Endodermal cell (in vitro differentiated cells): ENCODE results near the gene VKORC1L1. TPM values are rescaled to one million over a fixed set of nuclear protein-coding genes. Genes with fewer than 3 reads are reported as not detected.
"Not testable (repeated sequence)": the region's sequence is repeated elsewhere in the genome, so short reads cannot be mapped to it uniquely, and the experiment has no call there.

Experiments used
- DNase-seq: peaks from one replicate; pipeline ENCODE4 v3.0.0-alpha.2; 2017
- H3K27ac ChIP-seq: 2 replicates; pipeline ENCODE4 v1.5.1; 2013; ENCODE audit warnings: mild to moderate bottlenecking, low read depth, low read length, moderate library complexity
- H3K27me3 ChIP-seq: 2 replicates; pipeline ENCODE4 v1.6.1; 2013; ENCODE audit warnings: mild to moderate bottlenecking, low read length, moderate library complexity; ENCODE audit not compliant: insufficient read depth, control insufficient read depth, poor library complexity, severe bottlenecking
- H3K36me3 ChIP-seq: 2 replicates; pipeline ENCODE4 v1.7.0; 2013; ENCODE audit warnings: mild to moderate bottlenecking, low read length, moderate library complexity; ENCODE audit not compliant: control insufficient read depth, insufficient read depth
- H3K4me1 ChIP-seq: one replicate; pipeline ENCODE4 v1.7.0; 2013; ENCODE audit warnings: low read length; ENCODE audit not compliant: control insufficient read depth, insufficient read depth
- H3K4me3 ChIP-seq: 2 replicates; pipeline ENCODE4 v1.5.1; 2013; ENCODE audit warnings: mild to moderate bottlenecking, low read length, moderate library complexity
- H3K9ac ChIP-seq: 2 replicates; pipeline ENCODE4 v1.6.1; 2013; ENCODE audit warnings: mild to moderate bottlenecking, low read length, moderate library complexity; ENCODE audit not compliant: poor library complexity, severe bottlenecking; ENCODE audit errors: extremely low read depth
- H3K9me3 ChIP-seq: 2 replicates; pipeline ENCODE4 v1.6.1; 2013; ENCODE audit warnings: mild to moderate bottlenecking, low read length, moderate library complexity; ENCODE audit not compliant: control insufficient read depth
- H3K27ac Mint-ChIP-seq: 2 replicates; pipeline ENCODE4 v1.8.0; 2020; ENCODE audit warnings: mixed read lengths
- H3K27me3 Mint-ChIP-seq: 2 replicates; pipeline ENCODE4 v1.8.0; 2021; ENCODE audit warnings: mild to moderate bottlenecking, mixed read lengths; ENCODE audit not compliant: insufficient read depth
- H3K36me3 Mint-ChIP-seq: 2 replicates; pipeline ENCODE4 v1.8.0; 2020; ENCODE audit warnings: low read depth, mixed read lengths
- H3K4me1 Mint-ChIP-seq: 2 replicates; pipeline ENCODE4 v1.8.0; 2020; ENCODE audit warnings: mixed read lengths
- H3K4me3 Mint-ChIP-seq: 2 replicates; pipeline ENCODE4 v1.8.0; 2020; ENCODE audit warnings: mild to moderate bottlenecking, moderate library complexity, mixed read lengths
- H3K9me3 Mint-ChIP-seq: 2 replicates; pipeline ENCODE4 v1.8.0; 2020; ENCODE audit warnings: mild to moderate bottlenecking, mixed read lengths
- WGBS, 2 experiments: methylation state at CpG; one replicate each; pipeline versions ENCODE4 v1.1.5 to v1.1.7; 2013; ENCODE audit warnings: missing lambda C conversion rate in 2 of 2, mixed read lengths in 1 of 2; ENCODE audit not compliant: insufficient coverage in 1 of 2, insufficient read length in 1 of 2; 5-methylcytosine and 5-hydroxymethylcytosine counted together
- total RNA-seq, 2 donors: library from RNA; stranded (reverse); fragmentation: NEBNext Ultra II Directional in 1 of 2; extraction: Animal tissue kit (Norgen Biotek cat#: 25700) in 1 of 2; gene quantifications; 2 replicates in 1 of 2; 3 replicates in 1 of 2; pipeline ENCODE4 v1.2.1, GENCODE V29; 2021
- TF ChIP-seq, protein P1 (sequence below): fragments of 200-600 bp; sonication (generic); conservative IDR thresholded peaks from 2 replicates; pipeline ENCODE4 v1.5.0; 2021; ENCODE audit warnings: antibody characterized with exemption, mild to moderate bottlenecking

Gene VKORC1L1
- total RNA-seq, 2 donors from 2014 or later = 20.7 to 24.7 TPM

DNA sequence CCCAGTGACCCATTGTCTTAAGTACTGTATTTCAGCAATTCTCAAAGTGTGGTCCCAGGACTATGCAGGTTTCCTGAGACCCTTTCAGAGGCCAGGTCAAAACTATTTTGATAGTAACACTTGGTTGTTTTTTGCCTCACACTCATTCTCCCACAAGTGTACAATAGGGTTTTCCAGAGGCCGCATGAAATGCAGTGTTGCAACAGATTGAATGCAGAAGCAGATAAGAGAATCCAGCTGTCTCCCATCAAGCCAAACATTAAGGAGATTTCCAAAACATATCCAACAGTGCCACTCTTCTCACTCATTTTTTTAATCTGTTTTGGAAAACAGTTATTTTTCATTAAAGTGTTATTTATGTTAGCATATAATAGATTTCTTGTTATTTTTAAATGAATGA lies 20.0 kb downstream of the VKORC1L1 start:
- DNase-seq = no peak
- Mint-ChIP-seq H3K36me3 (peaks cover 15% of the 10 kb centered on the region), H3K27ac (no peak overlapping the region), H3K4me1 (no peaks in the 10 kb centered on the region), H3K9me3 (no peaks in the 10 kb centered on the region), H3K4me3 (no peak overlapping the region), H3K27me3 (no peaks in the 10 kb centered on the region)
- H3K27ac ChIP-seq = no peak overlapping the region
- H3K27me3 ChIP-seq = no peaks in the 10 kb centered on the region
- no peak overlapping the region for H3K9ac ChIP-seq
- WGBS, 2 experiments = 96% methylated on average over 1 of the region's 1 CpG; no CpG with 5 or more reads in 1 of the 2 experiments
- no peak overlapping the region for H3K4me3 ChIP-seq
- peaks cover 12% of the 10 kb centered on the region for H3K36me3 ChIP-seq
- TF ChIP-seq, protein P1, sequence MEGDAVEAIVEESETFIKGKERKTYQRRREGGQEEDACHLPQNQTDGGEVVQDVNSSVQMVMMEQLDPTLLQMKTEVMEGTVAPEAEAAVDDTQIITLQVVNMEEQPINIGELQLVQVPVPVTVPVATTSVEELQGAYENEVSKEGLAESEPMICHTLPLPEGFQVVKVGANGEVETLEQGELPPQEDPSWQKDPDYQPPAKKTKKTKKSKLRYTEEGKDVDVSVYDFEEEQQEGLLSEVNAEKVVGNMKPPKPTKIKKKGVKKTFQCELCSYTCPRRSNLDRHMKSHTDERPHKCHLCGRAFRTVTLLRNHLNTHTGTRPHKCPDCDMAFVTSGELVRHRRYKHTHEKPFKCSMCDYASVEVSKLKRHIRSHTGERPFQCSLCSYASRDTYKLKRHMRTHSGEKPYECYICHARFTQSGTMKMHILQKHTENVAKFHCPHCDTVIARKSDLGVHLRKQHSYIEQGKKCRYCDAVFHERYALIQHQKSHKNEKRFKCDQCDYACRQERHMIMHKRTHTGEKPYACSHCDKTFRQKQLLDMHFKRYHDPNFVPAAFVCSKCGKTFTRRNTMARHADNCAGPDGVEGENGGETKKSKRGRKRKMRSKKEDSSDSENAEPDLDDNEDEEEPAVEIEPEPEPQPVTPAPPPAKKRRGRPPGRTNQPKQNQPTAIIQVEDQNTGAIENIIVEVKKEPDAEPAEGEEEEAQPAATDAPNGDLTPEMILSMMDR = no peak
- no peaks in the 10 kb centered on the region for H3K4me1 ChIP-seq
- H3K9me3 ChIP-seq = no peaks in the 10 kb centered on the region

DNA sequence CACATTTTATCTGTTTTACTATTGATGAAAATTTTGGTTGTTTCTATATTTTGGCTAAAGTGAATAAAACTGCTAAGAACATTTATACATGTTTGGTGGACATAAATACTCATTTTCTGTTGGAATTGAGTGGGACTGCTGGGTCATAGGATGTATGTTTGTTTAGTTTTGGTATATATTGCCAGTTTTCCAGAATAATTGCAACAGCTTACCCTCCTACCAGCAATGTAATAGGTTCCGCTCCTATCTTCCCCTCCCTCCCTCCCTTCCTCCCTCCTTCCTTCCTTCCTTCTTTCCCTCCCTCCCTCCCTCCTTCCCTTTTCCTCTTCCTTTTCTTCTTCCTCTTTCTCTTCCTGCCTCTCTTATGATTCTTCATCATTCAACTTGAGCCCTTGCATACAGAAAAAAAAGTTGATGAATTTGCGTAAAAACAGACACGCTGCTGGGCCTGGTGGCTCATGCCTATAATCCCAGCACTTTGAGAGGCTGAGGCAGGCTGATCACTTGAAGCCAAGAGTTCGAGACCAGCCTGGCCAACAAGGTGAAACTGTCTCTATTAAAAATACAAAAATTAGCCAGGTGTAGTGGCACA lies 23.5 kb downstream of the VKORC1L1 start:
- Histone ChIP-seq H3K9me3 (no peaks in the 10 kb centered on the region), H3K4me3 (no peak overlapping the region), H3K4me1 (no peaks in the 10 kb centered on the region), H3K27ac (no peak overlapping the region), H3K9ac (no peak overlapping the region), H3K27me3 (no peaks in the 10 kb centered on the region), H3K36me3 (peaks cover 8% of the 10 kb centered on the region)
- Mint-ChIP-seq H3K9me3 (peaks cover 4% of the 10 kb centered on the region), H3K27me3 (no peaks in the 10 kb centered on the region), H3K27ac (no peak overlapping the region), H3K36me3 (peaks cover 18% of the 10 kb centered on the region), H3K4me1 (no peaks in the 10 kb centered on the region), H3K4me3 (no peak overlapping the region)
- 94 to 96% methylated on average over 4 of the region's 4 CpGs for WGBS, 2 experiments
- no peak for DNase-seq
- TF ChIP-seq, protein P1 = no peak

DNA sequence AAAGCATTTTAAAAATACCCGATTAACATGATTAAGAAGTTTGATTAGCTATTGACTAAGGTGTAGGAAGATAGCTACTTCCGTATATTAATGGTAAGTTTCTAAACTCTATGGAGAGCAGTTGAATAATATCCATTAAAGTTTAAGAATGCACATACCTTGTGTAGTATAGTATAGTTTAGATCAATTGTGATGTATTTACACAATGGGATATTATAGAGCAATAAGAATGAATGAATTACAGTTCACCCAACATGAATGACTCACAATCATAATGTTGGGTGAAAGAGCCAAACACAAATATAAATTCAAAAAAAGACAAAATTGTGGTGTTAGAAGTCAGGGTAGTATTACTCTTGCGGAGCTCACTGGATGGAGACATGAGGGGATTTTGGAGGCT lies 24.4 kb downstream of the VKORC1L1 start:
- Mint-ChIP-seq H3K9me3 (peaks cover 12% of the 10 kb centered on the region), H3K36me3 (peaks cover 24% of the 10 kb centered on the region)
- not testable (repeated sequence) for H3K4me3 Mint-ChIP-seq

DNA sequence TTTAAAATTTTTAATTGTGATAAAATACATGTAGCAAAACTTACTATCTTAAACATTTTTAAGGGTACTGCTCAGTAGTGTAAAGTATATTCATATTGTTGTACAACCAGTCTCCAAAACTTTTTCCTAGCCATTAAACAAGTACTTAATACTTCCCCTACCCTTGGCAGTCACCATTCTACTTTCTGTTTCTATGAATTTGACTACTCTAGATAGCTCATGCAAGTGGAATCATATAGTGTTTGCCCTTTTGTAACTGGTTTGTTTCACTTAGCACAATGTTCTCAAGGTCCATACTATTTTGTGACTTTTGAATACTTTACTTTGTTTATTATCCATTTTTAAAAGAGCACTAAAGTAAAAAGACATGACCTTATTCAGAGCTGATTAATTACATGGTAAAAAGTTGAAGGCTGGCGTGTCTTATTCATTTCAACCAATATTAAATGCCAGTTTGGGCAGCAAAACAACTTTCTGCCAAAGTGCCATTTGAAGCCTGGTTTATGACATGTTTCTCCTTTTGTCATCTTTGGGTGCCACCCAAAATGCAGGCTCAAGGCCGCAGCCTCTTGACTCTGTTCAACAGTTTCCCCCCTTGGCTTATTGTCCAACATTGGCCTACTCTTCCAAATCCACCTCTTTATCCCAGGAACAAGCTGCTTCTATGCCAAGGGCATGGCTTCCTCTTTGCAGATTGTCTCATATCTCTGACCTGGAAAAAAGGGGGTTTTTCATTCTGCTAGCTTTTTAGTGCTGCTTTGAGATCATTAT lies 26.0 kb downstream of the VKORC1L1 start:
- H3K4me3 Mint-ChIP-seq, H3K4me1 ChIP-seq, H3K4me1 Mint-ChIP-seq, H3K27me3 ChIP-seq, H3K4me3 ChIP-seq, H3K36me3 ChIP-seq, H3K27ac Mint-ChIP-seq, DNase-seq, H3K9ac ChIP-seq, H3K27ac ChIP-seq, H3K27me3 Mint-ChIP-seq, H3K9me3 ChIP-seq: not testable (repeated sequence)
- peaks cover 18% of the 10 kb centered on the region for H3K9me3 Mint-ChIP-seq
- WGBS, 2 experiments = 99 to 100% methylated on average over 2 of the region's 2 CpGs
- peaks cover 31% of the 10 kb centered on the region for H3K36me3 Mint-ChIP-seq

More for the DNA sequence above, 24.4 kb downstream of the VKORC1L1 start:
- not testable (repeated sequence) for H3K4me1 ChIP-seq, H3K4me1 Mint-ChIP-seq, H3K27ac Mint-ChIP-seq, H3K4me3 ChIP-seq, H3K36me3 ChIP-seq, H3K27me3 Mint-ChIP-seq, H3K9ac ChIP-seq, H3K9me3 ChIP-seq, DNase-seq, H3K27ac ChIP-seq, H3K27me3 ChIP-seq
- WGBS, 2 experiments = 100% methylated on average over 1 of the region's 3 CpGs
